Heart left ventricle (tissue), 16 donors: ENCODE results near the gene TBC1D5. TPM values are rescaled to one million over a fixed set of nuclear protein-coding genes. Genes with fewer than 3 reads are reported as not detected.
A peak's percentile ranks its signal among the peaks of the same experiment; 100 is the strongest.

Source experiments
- ATAC-seq, 4 donors: fragments of 200-7000 bp; cut with Tn5 transposase; one replicate each; pipeline ENCODE4 v1.9.1; 2020 to 2022; ENCODE audit warnings: moderate library complexity in 4 of 4, mild to moderate bottlenecking in 3 of 4, moderate number of reproducible peaks in 1 of 4
- DNase-seq, 5 donors: peaks; one replicate each; pipeline ENCODE4 v3.0.0-alpha.2; 2020
- H3K27ac ChIP-seq, 12 donors: fragments of 200-600 bp; sonication (generic) in 4 of 12; one replicate each; pipeline versions ENCODE4 v1.5.0 to v1.8.0; 2016 to 2022; ENCODE audit warnings: mild to moderate bottlenecking in 2 of 12
- H3K27me3 ChIP-seq, 9 donors: fragments of 200-600 bp; sonication (generic) in 2 of 9; one replicate each; pipeline versions ENCODE4 v1.5.1 to v1.8.0; 2016 to 2022; ENCODE audit warnings: mild to moderate bottlenecking in 3 of 9
- H3K36me3 ChIP-seq, 9 donors: fragments of 200-600 bp; sonication (generic) in 2 of 9; one replicate each; pipeline versions ENCODE4 v1.5.0 to v1.8.0; 2018 to 2022; ENCODE audit warnings: mild to moderate bottlenecking in 2 of 9
- H3K4me1 ChIP-seq, 12 donors: fragments of 200-600 bp; sonication (generic) in 4 of 12; one replicate each; pipeline versions ENCODE4 v1.5.0 to v1.8.0; 2016 to 2022; ENCODE audit warnings: mild to moderate bottlenecking in 3 of 12
- H3K4me3 ChIP-seq, 12 donors: fragments of 200-600 bp; sonication (generic) in 4 of 12; one replicate each; pipeline versions ENCODE4 v1.5.0 to v1.8.0; 2017 to 2022; ENCODE audit warnings: mild to moderate bottlenecking in 9 of 12, moderate library complexity in 4 of 12
- H3K9me3 ChIP-seq, 12 donors: fragments of 200-600 bp; sonication (generic) in 4 of 12; one replicate each; pipeline versions ENCODE4 v1.5.0 to v1.8.0; 2016 to 2022; ENCODE audit warnings: mild to moderate bottlenecking in 1 of 12
- CTCF ChIP-seq, 12 donors: fragments of 200-600 bp; sonication (generic) in 4 of 12; IDR thresholded peaks; one replicate each; pipeline versions ENCODE4 v1.5.0 to v1.8.0; 2018 to 2022; ENCODE audit warnings: antibody characterized with exemption in 12 of 12, mild to moderate bottlenecking in 5 of 12
- POLR2A ChIP-seq, 2 donors: fragments of 450-650 bp; IDR thresholded peaks; one replicate each; pipeline ENCODE4 v1.6.1; 2017; ENCODE audit warnings: antibody characterized with exemption in 2 of 2, mild to moderate bottlenecking in 2 of 2, moderate library complexity in 2 of 2
- WGBS, 4 donors: extraction: QIAGEN DNeasy Blood & Tissue Kit in 2 of 4; methylation state at CpG; one replicate each; pipeline versions ENCODE4 v1.1.5 to v1.1.7; 2013 to 2018; 5-methylcytosine and 5-hydroxymethylcytosine counted together
- intact Hi-C, 10 donors: fragments of 100-400 bp; cut with DNase I; formaldehyde crosslinking; loops; one replicate each; pipeline versions ENCODE4 v1.11.1 to v1.14.2; 2022
- polyA plus RNA-seq, 2 donors: library from polyadenylated mRNA; stranded (reverse); fragments of 200-250 nt; gene quantifications; one replicate each; pipeline ENCODE4 v1.2.3, GENCODE V29; 2013
- total RNA-seq, 9 donors: library from RNA; depleted of rRNA in 2 of 9; stranded (reverse); fragments of >200 nt in 2 of 9; fragmentation: NEBNext Ultra II Directional in 3 of 9; extraction: Animal tissue kit (Norgen Biotek cat#: 25700) in 3 of 9; gene quantifications; one replicate each; pipeline versions ENCODE4 v1.1.0 to v1.2.4, GENCODE V29; 2016 to 2023
- donor health status: ischemic (EF 13 %, LVEDD 7.1; RV severe dilation, severe dysfunction).
- donor health status: healthy with polysubstance abuse.
- donor health status: DM: no; HTN: yes; CAD: no.
- donor health status: DM: no; HTN: no; CAD: no.
- donor health status: ischemic (EF 25% LVEDD 6.9; RV normal size, moderate dysfunction).
- donor health status: ischemic (EF 25% LVEDD 5.7; RV mildly dilated, moderate dysfunction).
- donor health status: healthy.
- donor health status: DM: yes; HTN: yes; CAD: no.
- donor health status: ischemic (EF 35%, LVEDD 5.7; RV mildly dilated, moderate dysfunction).
- donor health status: nonischemic (EF 11% LVEDD 7.7; RV severe dilation, severe dysfunction).
- donor health status: DM: yes; HTN: yes; CAD: no.
- donor health status: PGD.
- donor health status: ischemic (EF 29% LVEDD 5.4; RV normal size, mild dysfunction).
- donor health status: nonischemic (EF 23%, LVEDD 6.1; RV moderate dilation, normal function).

Gene TBC1D5
- total and polyA plus RNA-seq, 11 donors, result 5.8 to 48.3 (median 31.1) TPM

DNA sequence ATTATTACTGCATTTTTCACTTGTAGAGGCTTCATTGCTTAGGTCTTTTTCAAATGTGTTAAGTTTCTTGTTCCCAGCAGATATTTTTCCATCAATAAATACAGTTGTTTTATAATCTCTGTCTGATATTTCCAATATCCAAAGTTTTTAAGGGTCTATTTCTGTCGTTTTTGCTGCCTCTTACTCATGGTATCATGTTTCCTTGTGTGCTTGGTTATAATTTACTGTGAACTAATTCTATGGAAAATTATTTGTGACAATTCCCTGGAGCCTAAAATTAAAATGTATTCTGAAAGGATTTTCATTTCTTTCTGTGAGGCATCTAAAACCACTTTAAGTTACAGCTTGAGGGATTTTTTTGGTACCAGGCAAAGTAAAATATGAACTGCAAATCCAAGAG lies 17.5 kb downstream of the TBC1D5 start:
- H3K4me3 ChIP-seq, result no peak overlapping the region
- DNase-seq (no peak), ATAC-seq (no peak)
- peaks cover 0 to 10% (median 0%) of the 10 kb centered on the region in 9 donors for H3K36me3 ChIP-seq
- H3K4me1 ChIP-seq, result peaks cover 0 to 7% (median 0%) of the 10 kb centered on the region in 12 donors
- 81 to 88% (median 85%) methylated on average over 1 of the region's 1 CpG for WGBS, 4 donors
- no peak overlapping the region for H3K27ac ChIP-seq
- no peaks in the 10 kb centered on the region for H3K27me3 ChIP-seq
- no peak for TF ChIP-seq CTCF (IDR thresholded peaks at IDR 0.05)
- TF ChIP-seq POLR2A (IDR thresholded peaks at IDR 0.05), result no peak
- peaks cover 0 to 18% (median 0%) of the 10 kb centered on the region in 12 donors for H3K9me3 ChIP-seq
- intact Hi-C loops, result no loop called here

DNA sequence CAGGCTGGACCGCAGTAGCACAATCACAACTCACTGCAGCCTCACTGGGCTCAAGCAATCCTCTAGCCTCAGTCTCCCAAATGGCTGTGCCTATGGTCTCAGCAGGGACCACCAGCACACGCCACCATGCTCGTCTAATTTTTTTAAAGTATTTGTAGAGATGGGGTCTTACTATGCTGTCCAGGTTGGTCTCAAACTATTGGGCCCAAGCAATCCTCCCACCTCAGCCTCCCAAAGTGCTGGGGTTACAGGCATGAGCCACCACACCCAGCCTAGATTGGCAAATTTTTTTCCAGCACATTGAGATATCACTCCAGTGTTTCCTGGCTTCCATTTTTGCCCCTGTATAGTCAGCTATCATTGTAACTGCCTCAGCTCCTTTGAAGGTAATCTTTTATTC lies 18.3 kb downstream of the TBC1D5 start:
- H3K27ac ChIP-seq, result no peak overlapping the region
- no peak for TF ChIP-seq POLR2A (IDR thresholded peaks at IDR 0.05)
- no peak for TF ChIP-seq CTCF (IDR thresholded peaks at IDR 0.05)
- no peaks in the 10 kb centered on the region for H3K27me3 ChIP-seq
- H3K4me3 ChIP-seq, result no peak overlapping the region
- WGBS, 4 donors, result 97 to 99% (median 98%) methylated on average over 3 of the region's 3 CpGs
- H3K9me3 ChIP-seq, result peaks cover 0 to 18% (median 0%) of the 10 kb centered on the region in 12 donors
- ATAC-seq (no peak), DNase-seq (no peak)
- intact Hi-C loops, result no loop called here
- H3K4me1 ChIP-seq, result peaks cover 0 to 13% (median 0%) of the 10 kb centered on the region in 12 donors
- peaks cover 0 to 10% (median 0%) of the 10 kb centered on the region in 9 donors for H3K36me3 ChIP-seq

DNA sequence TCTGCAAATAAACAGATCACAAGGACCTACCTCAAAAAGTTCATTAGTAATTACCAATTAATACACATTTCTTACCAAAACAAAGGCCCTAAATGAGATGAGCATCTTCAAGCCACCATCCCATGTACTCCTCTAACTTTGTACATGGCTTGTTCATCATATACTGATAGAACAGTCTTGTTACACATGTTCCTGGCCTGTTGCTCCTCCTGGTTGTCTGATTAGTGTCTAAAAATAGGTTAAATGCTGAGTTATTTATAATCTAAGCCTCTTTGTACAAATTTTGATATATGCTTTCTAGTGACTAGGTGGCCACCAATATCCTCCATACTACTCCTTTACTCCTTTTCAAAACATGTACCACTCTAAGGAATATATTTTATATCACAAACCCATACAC lies 25.0 kb downstream of the TBC1D5 start:
- ATAC-seq (peak in 3 of 4 donors; percentile 36 to 53 (median 51)), DNase-seq (no peak)
- H3K36me3 ChIP-seq, result peaks cover 0 to 23% (median 0%) of the 10 kb centered on the region in 9 donors
- no peak overlapping the region for H3K4me3 ChIP-seq
- no peak overlapping the region for H3K27ac ChIP-seq
- no peak for TF ChIP-seq POLR2A (IDR thresholded peaks at IDR 0.05)
- TF ChIP-seq CTCF (IDR thresholded peaks at IDR 0.05), result no peak
- intact Hi-C loops, result no loop called here
- H3K9me3 ChIP-seq, result peaks cover 0 to 28% (median 9%) of the 10 kb centered on the region in 12 donors
- no peaks in the 10 kb centered on the region for H3K27me3 ChIP-seq
- peaks cover 0 to 27% (median 7%) of the 10 kb centered on the region in 12 donors for H3K4me1 ChIP-seq

GRCh38 chr3:17714473-17714872 lies 28.0 kb downstream of the TBC1D5 start:
- H3K27ac ChIP-seq, result no peak overlapping the region
- H3K9me3 ChIP-seq, result peaks cover 0 to 28% (median 9%) of the 10 kb centered on the region in 12 donors
- ATAC-seq, result no peak
- no peak overlapping the region for H3K4me3 ChIP-seq
- intact Hi-C loops, result no loop called here
- DNase-seq, result no peak
- 93 to 99% (median 98%) methylated on average over 2 of the region's 2 CpGs for WGBS, 4 donors
- H3K4me1 ChIP-seq, result peaks cover 0 to 27% (median 7%) of the 10 kb centered on the region in 12 donors
- no peaks in the 10 kb centered on the region for H3K27me3 ChIP-seq
- no peak for TF ChIP-seq CTCF (IDR thresholded peaks at IDR 0.05)
- no peak for TF ChIP-seq POLR2A (IDR thresholded peaks at IDR 0.05)
- peaks cover 0 to 23% (median 0%) of the 10 kb centered on the region in 9 donors for H3K36me3 ChIP-seq
